K562 (cell line): Measurements from ENCODE around the gene TBXAS1. TPM values are rescaled to one million over a fixed set of nuclear protein-coding genes. Genes with fewer than 3 reads are reported as not detected.

Experiments used
- ATAC-seq: fragments of 200-7000 bp; cut with Tn5 transposase; 3 replicates; pipeline ENCODE4 v1.9.1; 2020; ENCODE audit warnings: moderate library complexity
- BruUV-seq: library from RNA; stranded (reverse); fragments of 400-500 nt; replicated peaks from 2 replicates; lab custom pipeline; 2021; lab: Mats Ljungman, UMichigan
- CTCF ChIA-PET: fragments of 300-600 bp; formaldehyde crosslinking; extraction: SDS; loops from one replicate; lab custom pipeline; 2021; ENCODE audit warnings: low intra/inter-chr PET ratio; lab: Yijun Ruan, JAX
- POLR2A ChIA-PET: fragments of 300-600, 350-650 bp; sonication (Branson Sonifier 250); formaldehyde crosslinking; extraction: SDS; loops from one replicate; lab custom pipeline; 2021; ENCODE audit warnings: antibody characterized with exemption, inconsistent platforms; lab: Yijun Ruan, JAX
- DNase-seq, 4 experiments: peaks; one replicate each; pipeline versions ENCODE4 v3.0.0 to v3.0.0-alpha.2; 2011 to 2018; ENCODE audit warnings: low spot score in 3 of 4, mixed read lengths in 3 of 4; ENCODE audit errors: extremely low read depth in 1 of 4
- FAIRE-seq: peaks from 2 replicates; lab custom pipeline; 2011; peaks lifted over from hg19 to GRCh38; lab: Jason Lieb, UNC
- H2AFZ ChIP-seq: 2 replicates; pipeline ENCODE4 v1.6.0; 2011; ENCODE audit warnings: low read depth, low read length, control low read depth, inconsistent platforms
- H3K27ac ChIP-seq: fragments of 200-600 bp; 3 replicates; pipeline ENCODE4 v1.8.0; 2011; ENCODE audit warnings: low read depth, mild to moderate bottlenecking, control low read depth, inconsistent platforms, low read length, moderate library complexity, mixed read lengths; ENCODE audit errors: extremely low read depth
- H3K27me3 ChIP-seq, 2 experiments: fragments of 300-600 bp in 1 of 2; 2 replicates in 1 of 2; 3 replicates in 1 of 2; pipeline versions ENCODE4 v1.6.0 to v1.8.0; 2011; ENCODE audit warnings: inconsistent platforms in 2 of 2, low read length in 2 of 2, mild to moderate bottlenecking in 1 of 2, mixed read lengths in 1 of 2, moderate library complexity in 1 of 2; ENCODE audit not compliant: control insufficient read depth in 2 of 2, insufficient read depth in 2 of 2
- H3K36me3 ChIP-seq: fragments of 300-600 bp; 3 replicates; pipeline ENCODE4 v1.8.0; 2011; ENCODE audit warnings: mild to moderate bottlenecking, low read length, inconsistent platforms; ENCODE audit not compliant: control insufficient read depth, insufficient read depth
- H3K4me1 ChIP-seq, 2 experiments: fragments of 200-600 bp in 1 of 2; replicated peaks in 1 of 2; 2 replicates in 1 of 2; 3 replicates in 1 of 2; pipeline versions ENCODE4 v1.5.1 to v1.8.0; 2011; ENCODE audit warnings: inconsistent platforms in 2 of 2, low read length in 2 of 2, mild to moderate bottlenecking in 1 of 2, mixed read lengths in 1 of 2, moderate library complexity in 1 of 2; ENCODE audit not compliant: control insufficient read depth in 2 of 2, insufficient read depth in 2 of 2
- H3K4me2 ChIP-seq: 2 replicates; pipeline ENCODE4 v1.6.1; 2011; ENCODE audit warnings: low read length, control low read depth, inconsistent platforms, mixed read lengths; ENCODE audit not compliant: insufficient read depth
- H3K4me3 ChIP-seq: fragments of 200-600 bp; sonication (generic), shearing (Covaris generic); 2 replicates; pipeline ENCODE4 v1.5.1; 2016; ENCODE audit warnings: control low read depth, inconsistent platforms
- H3K79me2 ChIP-seq: fragments of 200-600 bp; 3 replicates; pipeline ENCODE4 v1.8.0; 2011; ENCODE audit warnings: low read length, inconsistent platforms; ENCODE audit not compliant: control insufficient read depth, insufficient read depth
- H3K9ac ChIP-seq, 2 experiments: 2 replicates each; pipeline versions ENCODE4 v1.6.0 to v1.6.1; 2011; ENCODE audit warnings: low read depth in 2 of 2, low read length in 2 of 2, control low read depth in 1 of 2, inconsistent platforms in 1 of 2, mild to moderate bottlenecking in 1 of 2, mixed read lengths in 1 of 2; ENCODE audit not compliant: insufficient read depth in 1 of 2
- H3K9me1 ChIP-seq: one replicate; pipeline ENCODE4 v1.6.0; 2011; ENCODE audit warnings: inconsistent platforms, mild to moderate bottlenecking, low read length, moderate library complexity; ENCODE audit not compliant: control insufficient read depth, insufficient read depth
- H3K9me3 ChIP-seq: replicated peaks from 2 replicates; pipeline ENCODE4 v1.5.1; 2011; ENCODE audit warnings: low read depth, low read length, inconsistent platforms; ENCODE audit not compliant: control insufficient read depth, insufficient read depth
- H4K20me1 ChIP-seq: replicated peaks from 2 replicates; pipeline ENCODE4 v1.6.1; 2011; ENCODE audit warnings: low read length, inconsistent platforms, mixed read lengths; ENCODE audit not compliant: control insufficient read depth, insufficient read depth
- CBFA2T2 ChIP-seq: fragments of 450-650 bp; conservative IDR thresholded peaks from 2 replicates; pipeline ENCODE4 v1.6.1; 2017; ENCODE audit warnings: mild to moderate bottlenecking
- FOXA3 ChIP-seq, 2 experiments: fragments of 450-650 bp in 1 of 2; sonication (generic) in 1 of 2; formaldehyde crosslinking; IDR thresholded peaks in 1 of 2; conservative IDR thresholded peaks in 1 of 2; 2 replicates each; pipeline versions ENCODE4 v1.4.0 to v1.8.0; 2020 to 2022; ENCODE audit warnings: mild to moderate bottlenecking in 2 of 2, missing genetic modification reagents in 1 of 2
- KLF1 ChIP-seq: fragments of 450-650 bp; IDR thresholded peaks from 2 replicates; pipeline ENCODE4 v1.6.1; 2016; ENCODE audit warnings: missing genetic modification characterization, missing compliant biosample characterization
- MYBL2 ChIP-seq, 2 experiments: fragments of 450-650 bp in 1 of 2; sonication (generic) in 1 of 2; formaldehyde crosslinking in 1 of 2; IDR thresholded peaks; 2 replicates each; pipeline versions ENCODE4 v1.6.1 to v1.8.1; 2017 to 2022; ENCODE audit warnings: borderline replicate concordance in 1 of 2, inconsistent platforms in 1 of 2, low read depth in 1 of 2, mild to moderate bottlenecking in 1 of 2, missing genetic modification reagents in 1 of 2, moderate library complexity in 1 of 2
- RBM14 ChIP-seq: fragments of 200-400 bp; formaldehyde crosslinking; IDR thresholded peaks from 2 replicates; pipeline ENCODE4 v1.6.1; 2018; ENCODE audit warnings: low read depth, mild to moderate bottlenecking, low read length, moderate library complexity, borderline replicate concordance; ENCODE audit not compliant: insufficient read depth
- ZNF347 ChIP-seq: fragments of 450-650 bp; formaldehyde crosslinking; IDR thresholded peaks from 2 replicates; pipeline ENCODE4 v1.4.0; 2020; ENCODE audit warnings: low read depth, mild to moderate bottlenecking, moderate library complexity
- WGBS: fragments of 100-300 bp; shearing (Covaris generic); methylation state at CpG from one replicate; pipeline ENCODE4 v1.1.6; 2016; ENCODE audit warnings: low coverage, mixed read lengths; ENCODE audit not compliant: insufficient coverage; ENCODE audit errors: missing lambda C conversion rate; 5-methylcytosine and 5-hydroxymethylcytosine counted together
- in situ Hi-C: fragments of 300-500 bp; cut with MboI; formaldehyde crosslinking; loops from 4 replicates; pipeline ENCODE4 v1.15.0; 2018; ENCODE audit warnings: inconsistent platforms, mixed read lengths
- intact Hi-C: fragments of 100-400 bp; cut with micrococcal nuclease; formaldehyde crosslinking; loops from 2 replicates; pipeline ENCODE4 v1.14.2; 2022
- polyA plus RNA-seq, 8 experiments: library from polyadenylated mRNA; depleted of rRNA in 4 of 8; stranded (reverse) in 5 of 8; unstranded in 3 of 8; fragments of >200 nt; fragmentation: Nextera tagmentation in 2 of 8; fragmentation: Illumina TruSeq in 1 of 8; extraction: Ambion mirVana in 2 of 8; extraction: Trizol in 1 of 8; gene quantifications; 2 replicates each; pipeline versions ENCODE4 v1.2.1 to v1.2.3, GENCODE V29; 2011 to 2014; ENCODE audit warnings: inconsistent platforms in 1 of 8, missing spikeins in 1 of 8
- total RNA-seq, 7 experiments: library from RNA; depleted of rRNA in 6 of 7; stranded (reverse); fragments of >200 nt in 6 of 7; fragmentation: Illumina TruSeq in 2 of 7; extraction: Trizol in 2 of 7; gene quantifications; 2 replicates each; pipeline versions ENCODE4 v1.2.1 to v1.2.3, GENCODE V29; 2011 to 2021; ENCODE audit warnings: low replicate concordance in 1 of 7
- TF ChIP-seq, protein P1 (sequence below): fragments of 450-650 bp; formaldehyde crosslinking; IDR thresholded peaks from 2 replicates; pipeline ENCODE4 v1.4.0; 2020; ENCODE audit warnings: mild to moderate bottlenecking, moderate library complexity
- TF ChIP-seq, protein P2 (sequence below): fragments of 250-450 bp; sonication (Bioruptor Pico); IDR thresholded peaks from 2 replicates; pipeline ENCODE4 v1.8.0; 2021; ENCODE audit warnings: mild to moderate bottlenecking, moderate library complexity
- TF ChIP-seq, protein P3 (sequence below): fragments of 450-650 bp; IDR thresholded peaks from 2 replicates; pipeline ENCODE4 v1.6.1; 2016; ENCODE audit warnings: antibody characterized with exemption
- TF ChIP-seq, protein P4 (sequence below): fragments of 250-450 bp; sonication (Bioruptor Pico); IDR thresholded peaks from 2 replicates; pipeline ENCODE4 v1.8.0; 2022; ENCODE audit warnings: inconsistent platforms
- TF ChIP-seq, protein P5 (sequence below): sonication (generic); formaldehyde crosslinking; IDR thresholded peaks from 2 replicates; pipeline ENCODE4 v1.8.1; 2023; ENCODE audit warnings: mild to moderate bottlenecking, missing genetic modification reagents

TBXAS1 gene
- total and polyA plus RNA-seq, 9 of the 15 experiments (the other 6 are each of a cell fraction or from before 2014, with no cell fraction given): 1.1 to 8.3 (median 1.9) TPM

DNA sequence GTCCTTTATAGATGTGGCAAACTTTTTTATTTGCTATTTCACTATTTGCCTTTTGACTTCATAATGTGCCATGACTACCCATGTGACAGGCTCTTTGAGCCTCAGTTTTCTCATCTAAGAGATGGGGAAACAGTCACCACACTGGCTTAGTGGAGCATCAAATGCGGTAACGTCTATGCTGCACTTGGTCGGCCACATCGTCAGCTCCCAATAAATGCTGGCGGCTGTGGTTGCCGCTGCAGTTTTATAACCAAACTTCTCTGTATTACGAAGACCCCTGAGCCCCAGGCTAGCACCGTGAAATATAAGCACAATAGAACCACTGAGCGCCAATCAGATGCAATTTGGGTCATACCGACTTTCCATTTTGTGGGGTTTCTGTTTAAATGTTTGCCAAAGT lies 177.5 kb downstream of the TBXAS1 start (continued):
- TF ChIP-seq, protein P1, sequence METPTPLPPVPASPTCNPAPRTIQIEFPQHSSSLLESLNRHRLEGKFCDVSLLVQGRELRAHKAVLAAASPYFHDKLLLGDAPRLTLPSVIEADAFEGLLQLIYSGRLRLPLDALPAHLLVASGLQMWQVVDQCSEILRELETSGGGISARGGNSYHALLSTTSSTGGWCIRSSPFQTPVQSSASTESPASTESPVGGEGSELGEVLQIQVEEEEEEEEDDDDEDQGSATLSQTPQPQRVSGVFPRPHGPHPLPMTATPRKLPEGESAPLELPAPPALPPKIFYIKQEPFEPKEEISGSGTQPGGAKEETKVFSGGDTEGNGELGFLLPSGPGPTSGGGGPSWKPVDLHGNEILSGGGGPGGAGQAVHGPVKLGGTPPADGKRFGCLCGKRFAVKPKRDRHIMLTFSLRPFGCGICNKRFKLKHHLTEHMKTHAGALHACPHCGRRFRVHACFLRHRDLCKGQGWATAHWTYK (CRISPR knock-in tag): no peak
- TF ChIP-seq FOXA3 (CRISPR knock-in tag; conservative IDR thresholded peaks at IDR 0.05 in 1 of 2, IDR thresholded peaks at IDR 0.05 in 1 of 2) (no peak), RBM14 (no peak), KLF1 (tag) (no peak)

DNA sequence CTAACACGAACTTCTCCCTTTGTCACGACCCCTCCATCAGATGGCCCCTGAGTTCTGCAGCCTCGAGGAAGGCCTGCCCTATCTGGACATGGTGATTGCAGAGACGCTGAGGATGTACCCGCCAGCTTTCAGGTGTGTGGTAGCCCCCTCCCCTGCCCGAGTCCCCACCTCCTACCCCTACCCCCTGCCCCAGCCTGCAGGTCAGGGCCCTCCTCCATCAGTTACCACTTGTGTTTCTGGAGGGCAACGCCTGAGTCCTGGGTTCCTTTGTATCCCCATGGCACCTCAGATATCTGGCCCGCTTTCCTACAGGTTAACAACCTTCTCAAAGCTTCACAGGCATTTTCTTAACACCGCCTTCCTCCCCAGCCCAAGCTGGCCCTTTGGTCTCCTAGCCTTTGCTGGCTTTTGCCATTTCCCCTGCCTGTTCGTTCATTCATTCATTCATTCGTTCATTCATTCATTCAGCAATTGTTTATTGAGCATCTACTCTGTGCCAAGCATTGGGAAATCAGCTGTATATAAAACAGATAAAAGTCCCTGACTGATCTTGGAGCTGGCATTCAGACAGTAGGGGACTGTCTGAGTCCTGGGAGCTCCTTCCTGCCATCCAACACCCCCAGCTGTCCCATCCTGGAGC lies 178.1 kb downstream of the TBXAS1 start:
- CTCF ChIA-PET: interaction anchor here (1.0 to 2.0 kb wide), 2 partner anchors 388 to 405 kb away, joined by 3 to 7 read pairs; no protein-coding TSS in a partner anchor
- no peak for DNase-seq
- H3K4me1 ChIP-seq: peaks cover 10 to 11% of the 10 kb centered on the region in 2 experiments; a peak in 4 of 5 replicates
- H3K9me1 ChIP-seq: no peaks in the 10 kb centered on the region
- H3K27me3 ChIP-seq: peaks cover 11 to 26% of the 10 kb centered on the region in 2 experiments; a peak in 4 of 5 replicates
- no peak overlapping the region for H2AFZ ChIP-seq
- in situ Hi-C loops: no loop called here
- no peaks in the 10 kb centered on the region for H3K9me3 ChIP-seq
- no peak overlapping the region for H3K4me3 ChIP-seq
- H3K79me2 ChIP-seq: no peaks in the 10 kb centered on the region
- POLR2A ChIA-PET: interaction anchor here (0.6 kb wide), 1 partner anchor 338 kb away, joined by 3 read pairs; no protein-coding TSS in a partner anchor
- H4K20me1 ChIP-seq: 0 out of 2 replicates have a peak, but pooled peaks cover 5% of the 10 kb centered on the region
- ATAC-seq: no peak
- no peak for FAIRE-seq
- H3K36me3 ChIP-seq: no peaks in the 10 kb centered on the region
- no TSS peak for BruUV-seq
- WGBS: 34% methylated on average over 11 of the region's 11 CpGs
- H3K4me2 ChIP-seq: no peak overlapping the region
- no peak overlapping the region for H3K27ac ChIP-seq
- H3K9ac ChIP-seq: no peak overlapping the region
- intact Hi-C loops: loop anchor here (5.0 kb wide), 1 partner anchor 645 kb away; no protein-coding TSS in a partner anchor
- TF ChIP-seq, protein P2, sequence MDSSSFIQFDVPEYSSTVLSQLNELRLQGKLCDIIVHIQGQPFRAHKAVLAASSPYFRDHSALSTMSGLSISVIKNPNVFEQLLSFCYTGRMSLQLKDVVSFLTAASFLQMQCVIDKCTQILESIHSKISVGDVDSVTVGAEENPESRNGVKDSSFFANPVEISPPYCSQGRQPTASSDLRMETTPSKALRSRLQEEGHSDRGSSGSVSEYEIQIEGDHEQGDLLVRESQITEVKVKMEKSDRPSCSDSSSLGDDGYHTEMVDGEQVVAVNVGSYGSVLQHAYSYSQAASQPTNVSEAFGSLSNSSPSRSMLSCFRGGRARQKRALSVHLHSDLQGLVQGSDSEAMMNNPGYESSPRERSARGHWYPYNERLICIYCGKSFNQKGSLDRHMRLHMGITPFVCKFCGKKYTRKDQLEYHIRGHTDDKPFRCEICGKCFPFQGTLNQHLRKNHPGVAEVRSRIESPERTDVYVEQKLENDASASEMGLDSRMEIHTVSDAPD (CRISPR knock-in tag): no peak
- no peak for TF ChIP-seq ZNF347
- TF ChIP-seq, protein P3, sequence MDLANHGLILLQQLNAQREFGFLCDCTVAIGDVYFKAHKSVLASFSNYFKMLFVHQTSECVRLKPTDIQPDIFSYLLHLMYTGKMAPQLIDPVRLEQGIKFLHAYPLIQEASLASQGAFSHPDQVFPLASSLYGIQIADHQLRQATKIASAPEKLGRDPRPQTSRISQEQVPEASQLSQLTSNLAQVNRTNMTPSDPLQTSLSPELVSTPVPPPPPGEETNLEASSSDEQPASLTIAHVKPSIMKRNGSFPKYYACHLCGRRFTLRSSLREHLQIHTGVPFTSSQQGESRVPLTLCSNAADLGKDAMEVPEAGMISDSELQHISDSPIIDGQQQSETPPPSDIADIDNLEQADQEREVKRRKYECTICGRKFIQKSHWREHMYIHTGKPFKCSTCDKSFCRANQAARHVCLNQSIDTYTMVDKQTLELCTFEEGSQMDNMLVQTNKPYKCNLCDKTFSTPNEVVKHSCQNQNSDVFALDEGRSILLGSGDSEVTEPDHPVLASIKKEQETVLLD: no peak
- TF ChIP-seq, protein P4, sequence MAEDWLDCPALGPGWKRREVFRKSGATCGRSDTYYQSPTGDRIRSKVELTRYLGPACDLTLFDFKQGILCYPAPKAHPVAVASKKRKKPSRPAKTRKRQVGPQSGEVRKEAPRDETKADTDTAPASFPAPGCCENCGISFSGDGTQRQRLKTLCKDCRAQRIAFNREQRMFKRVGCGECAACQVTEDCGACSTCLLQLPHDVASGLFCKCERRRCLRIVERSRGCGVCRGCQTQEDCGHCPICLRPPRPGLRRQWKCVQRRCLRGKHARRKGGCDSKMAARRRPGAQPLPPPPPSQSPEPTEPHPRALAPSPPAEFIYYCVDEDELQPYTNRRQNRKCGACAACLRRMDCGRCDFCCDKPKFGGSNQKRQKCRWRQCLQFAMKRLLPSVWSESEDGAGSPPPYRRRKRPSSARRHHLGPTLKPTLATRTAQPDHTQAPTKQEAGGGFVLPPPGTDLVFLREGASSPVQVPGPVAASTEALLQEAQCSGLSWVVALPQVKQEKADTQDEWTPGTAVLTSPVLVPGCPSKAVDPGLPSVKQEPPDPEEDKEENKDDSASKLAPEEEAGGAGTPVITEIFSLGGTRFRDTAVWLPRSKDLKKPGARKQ (CRISPR knock-in tag): no peak
- TF ChIP-seq, protein P5, sequence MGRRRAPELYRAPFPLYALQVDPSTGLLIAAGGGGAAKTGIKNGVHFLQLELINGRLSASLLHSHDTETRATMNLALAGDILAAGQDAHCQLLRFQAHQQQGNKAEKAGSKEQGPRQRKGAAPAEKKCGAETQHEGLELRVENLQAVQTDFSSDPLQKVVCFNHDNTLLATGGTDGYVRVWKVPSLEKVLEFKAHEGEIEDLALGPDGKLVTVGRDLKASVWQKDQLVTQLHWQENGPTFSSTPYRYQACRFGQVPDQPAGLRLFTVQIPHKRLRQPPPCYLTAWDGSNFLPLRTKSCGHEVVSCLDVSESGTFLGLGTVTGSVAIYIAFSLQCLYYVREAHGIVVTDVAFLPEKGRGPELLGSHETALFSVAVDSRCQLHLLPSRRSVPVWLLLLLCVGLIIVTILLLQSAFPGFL: no peak
- TF ChIP-seq MYBL2 (IDR thresholded peaks at IDR 0.05; ENCODE audit: low read depth): no peak
- TF ChIP-seq MYBL2 (CRISPR knock-in tag; IDR thresholded peaks at IDR 0.05; ENCODE audit: borderline replicate concordance): no peak
- no peak for TF ChIP-seq CBFA2T2
